Body of pancreas (tissue), 4 donors: ENCODE measurements around the gene TEX28. TPM values are rescaled to one million over a fixed set of nuclear protein-coding genes. Genes with fewer than 3 reads are reported as not detected.
A peak's percentile ranks its signal among the peaks of the same experiment; 100 is the strongest.

Source experiments
- ATAC-seq: fragments of 150-250 bp; one replicate; pipeline ENCODE4 v1.9.1; 2016
- DNase-seq, 4 donors: peaks; one replicate each; pipeline ENCODE4 v3.0.0-alpha.2; 2019
- H3K27ac ChIP-seq, 4 donors: fragments of 200-600 bp; sonication (generic); 1 replicate in 3 of 4; 2 replicates in 1 of 4; pipeline versions ENCODE4 v1.5.1 to v1.6.1; 2016 to 2019; ENCODE audit warnings: mild to moderate bottlenecking in 1 of 4, mixed read lengths in 1 of 4, moderate library complexity in 1 of 4
- H3K27me3 ChIP-seq, 2 donors: fragments of 200-600 bp; sonication (generic); one replicate each; pipeline ENCODE4 v1.6.0; 2016; ENCODE audit warnings: mild to moderate bottlenecking in 1 of 2
- H3K36me3 ChIP-seq, 2 donors: fragments of 200-600 bp; sonication (generic); replicated peaks in 1 of 2; 2 replicates each; pipeline ENCODE4 v1.5.1; 2016; ENCODE audit warnings: low read depth in 2 of 2; ENCODE audit not compliant: insufficient read depth in 1 of 2
- H3K4me1 ChIP-seq: fragments of 200-600 bp; sonication (generic); one replicate; pipeline ENCODE4 v1.6.0; 2016
- H3K4me3 ChIP-seq, 2 donors: fragments of 200-600 bp; sonication (generic); 1 replicate in 1 of 2; 2 replicates in 1 of 2; pipeline ENCODE4 v1.5.1; 2016 to 2019
- H3K9me3 ChIP-seq, 3 donors: fragments of 200-600 bp; sonication (generic); 1 replicate in 2 of 3; 2 replicates in 1 of 3; pipeline ENCODE4 v1.5.1; 2016
- CTCF ChIP-seq, 7 experiments: fragments of 450-650 bp in 4 of 7; fragments of 200-600 bp in 3 of 7; sonication (generic) in 3 of 7; IDR thresholded peaks; one replicate each; pipeline ENCODE4 v1.5.1; 2016 to 2019; ENCODE audit warnings: antibody characterized with exemption in 7 of 7
- POLR2A ChIP-seq, 3 donors: fragments of 450-650 bp; IDR thresholded peaks; one replicate each; pipeline ENCODE4 v1.6.1; 2016; ENCODE audit warnings: antibody characterized with exemption in 3 of 3, mild to moderate bottlenecking in 2 of 3
- WGBS, 2 donors: methylation state at CpG; one replicate each; pipeline ENCODE4 v1.1.5; 2017; 5-methylcytosine and 5-hydroxymethylcytosine counted together
- intact Hi-C: fragments of 100-400 bp; cut with DNase I; formaldehyde crosslinking; loops from one replicate; pipeline ENCODE4 v1.15.1; 2023
- total RNA-seq, 2 donors: library from RNA; depleted of rRNA; stranded (reverse); fragments of >200 nt; gene quantifications; one replicate each; pipeline ENCODE4 v1.1.0, GENCODE V29; 2016

Gene TEX28
- total RNA-seq, 2 donors from 2014 or later = not detected

- Histone ChIP-seq H3K27me3 (no peaks in the 10 kb centered on the region), H3K9me3 (no peaks in the 10 kb centered on the region), H3K27ac (no peak overlapping the region), H3K4me3 (no peak overlapping the region), H3K4me1 (peaks cover 9% of the 10 kb centered on the region), H3K36me3 (no peaks in the 10 kb centered on the region)
- intact Hi-C loops = no loop called here
- no peak for TF ChIP-seq CTCF (IDR thresholded peaks at IDR 0.05)
- no peak for TF ChIP-seq POLR2A (IDR thresholded peaks at IDR 0.05)
- DNase-seq (peak in 1 of 4 donors; percentile 32), ATAC-seq (no peak)
- WGBS, 2 donors = 21 to 26% methylated on average over 6 to 11 of the region's 11 CpGs
Observed at GRCh38 chrX:154327038-154327820, 32.3 kb upstream of the TEX28 start.

- intact Hi-C loops = no loop called here
- Histone ChIP-seq H3K4me1 (peaks cover 9% of the 10 kb centered on the region), H3K4me3 (no peak overlapping the region), H3K36me3 (no peaks in the 10 kb centered on the region), H3K27ac (no peak overlapping the region), H3K27me3 (no peaks in the 10 kb centered on the region), H3K9me3 (no peaks in the 10 kb centered on the region)
- ATAC-seq = no peak
- TF ChIP-seq CTCF (IDR thresholded peaks at IDR 0.05) (no peak), POLR2A (IDR thresholded peaks at IDR 0.05) (no peak)
- 52 to 63% methylated on average over 6 of the region's 8 CpGs for WGBS, 2 donors
- DNase-seq = no peak
Observed at GRCh38 chrX:154325541-154325940, 30.6 kb upstream of the TEX28 start.

GRCh38 chrX:154323537-154323936 is 28.6 kb upstream of the TEX28 start:
- Histone ChIP-seq H3K4me1 (peaks cover 9% of the 10 kb centered on the region), H3K27ac (no peak overlapping the region), H3K9me3 (no peaks in the 10 kb centered on the region), H3K27me3 (no peaks in the 10 kb centered on the region), H3K4me3 (no peak overlapping the region), H3K36me3 (no peaks in the 10 kb centered on the region)
- 58 to 59% methylated on average over 5 to 7 of the region's 7 CpGs for WGBS, 2 donors
- TF ChIP-seq CTCF (IDR thresholded peaks at IDR 0.05) = no peak
- no peak for TF ChIP-seq POLR2A (IDR thresholded peaks at IDR 0.05)
- ATAC-seq (no peak), DNase-seq (no peak)
- intact Hi-C loops = no loop called here

GRCh38 chrX:154322890-154323289 is 28.0 kb upstream of the TEX28 start:
- DNase-seq = no peak
- Histone ChIP-seq H3K27me3 (no peaks in the 10 kb centered on the region), H3K9me3 (no peaks in the 10 kb centered on the region), H3K4me1 (peaks cover 8% of the 10 kb centered on the region), H3K4me3 (no peak overlapping the region), H3K36me3 (no peaks in the 10 kb centered on the region), H3K27ac (no peak overlapping the region)
- ATAC-seq = no peak
- intact Hi-C loops = no loop called here
- 45 to 63% methylated on average over 6 to 10 of the region's 10 CpGs for WGBS, 2 donors
- TF ChIP-seq POLR2A (IDR thresholded peaks at IDR 0.05) (no peak), CTCF (IDR thresholded peaks at IDR 0.05) (no peak)

GRCh38 chrX:154321594-154321993 is 26.7 kb upstream of the TEX28 start:
- Histone ChIP-seq H3K9me3 (no peaks in the 10 kb centered on the region), H3K36me3 (no peaks in the 10 kb centered on the region), H3K4me1 (no peaks in the 10 kb centered on the region), H3K27me3 (no peaks in the 10 kb centered on the region), H3K4me3 (no peak overlapping the region), H3K27ac (no peak overlapping the region)
- peak in 1 of 4 donors; percentile 22 for DNase-seq
- no peak for ATAC-seq
- TF ChIP-seq CTCF (IDR thresholded peaks at IDR 0.05) (peak in 1 of 7 experiments; percentile 13), POLR2A (IDR thresholded peaks at IDR 0.05) (no peak)
- WGBS, 2 donors = 47% methylated on average over 6 to 8 of the region's 10 CpGs
- intact Hi-C loops = no loop called here
